HL-60 (cell line): ENCODE results near the gene FUT6.

ENCODE experiments used
- GABPA ChIP-seq: IDR thresholded peaks from 2 replicates; pipeline ENCODE4 v1.6.1; 2012; ENCODE audit warnings: low read depth
- POLR2AphosphoS5 ChIP-seq: IDR thresholded peaks from 2 replicates; pipeline ENCODE4 v1.6.1; 2012; ENCODE audit warnings: low read depth
- REST ChIP-seq: IDR thresholded peaks from 2 replicates; pipeline ENCODE4 v1.6.1; 2012; ENCODE audit warnings: low read depth; ENCODE audit not compliant: insufficient replicate concordance
- TF ChIP-seq, protein P1 (sequence below): IDR thresholded peaks from one replicate; pipeline ENCODE4 v1.5.1; 2011; ENCODE audit warnings: low read length, control low read depth, inconsistent platforms; ENCODE audit not compliant: insufficient read depth

DNA sequence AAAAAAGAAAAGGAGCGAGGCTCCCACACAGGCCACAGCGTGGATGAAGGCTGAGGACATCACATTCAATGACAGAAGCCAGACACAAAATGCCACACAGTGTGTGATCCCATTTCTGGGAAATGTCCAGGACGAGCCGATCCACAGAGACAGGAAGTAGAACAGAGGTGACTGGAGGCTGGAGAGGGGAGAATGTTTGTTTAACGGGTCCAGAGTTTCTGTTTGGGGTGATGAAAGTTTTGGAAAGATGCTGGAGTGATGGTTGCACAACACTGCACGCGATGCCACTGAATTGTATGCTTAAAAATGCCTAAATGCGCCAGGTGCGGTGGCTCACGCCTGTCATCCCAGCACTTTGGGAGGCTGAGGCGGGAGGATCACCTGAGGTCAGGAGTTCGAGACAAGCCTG lies 31.5 kb upstream of the FUT6 start:
- TF ChIP-seq, protein P1, sequence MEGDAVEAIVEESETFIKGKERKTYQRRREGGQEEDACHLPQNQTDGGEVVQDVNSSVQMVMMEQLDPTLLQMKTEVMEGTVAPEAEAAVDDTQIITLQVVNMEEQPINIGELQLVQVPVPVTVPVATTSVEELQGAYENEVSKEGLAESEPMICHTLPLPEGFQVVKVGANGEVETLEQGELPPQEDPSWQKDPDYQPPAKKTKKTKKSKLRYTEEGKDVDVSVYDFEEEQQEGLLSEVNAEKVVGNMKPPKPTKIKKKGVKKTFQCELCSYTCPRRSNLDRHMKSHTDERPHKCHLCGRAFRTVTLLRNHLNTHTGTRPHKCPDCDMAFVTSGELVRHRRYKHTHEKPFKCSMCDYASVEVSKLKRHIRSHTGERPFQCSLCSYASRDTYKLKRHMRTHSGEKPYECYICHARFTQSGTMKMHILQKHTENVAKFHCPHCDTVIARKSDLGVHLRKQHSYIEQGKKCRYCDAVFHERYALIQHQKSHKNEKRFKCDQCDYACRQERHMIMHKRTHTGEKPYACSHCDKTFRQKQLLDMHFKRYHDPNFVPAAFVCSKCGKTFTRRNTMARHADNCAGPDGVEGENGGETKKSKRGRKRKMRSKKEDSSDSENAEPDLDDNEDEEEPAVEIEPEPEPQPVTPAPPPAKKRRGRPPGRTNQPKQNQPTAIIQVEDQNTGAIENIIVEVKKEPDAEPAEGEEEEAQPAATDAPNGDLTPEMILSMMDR: no peak
- TF ChIP-seq REST (no peak), POLR2AphosphoS5 (no peak), GABPA (no peak)
